Keratinocyte (primary cell): Measurements from ENCODE around the gene EVX2.

ENCODE experiments used
- EZH2 ChIP-seq: IDR thresholded peaks from one replicate; pipeline ENCODE4 v1.6.1; 2012; ENCODE audit warnings: inconsistent platforms, mild to moderate bottlenecking, low read length, moderate library complexity
- TF ChIP-seq, protein P1 (sequence below), 3 experiments: IDR thresholded peaks in 1 of 3; conservative IDR thresholded peaks in 1 of 3; optimal IDR thresholded peaks in 1 of 3; 2 replicates in 2 of 3; 3 replicates in 1 of 3; pipeline versions ENCODE3 to v1.5.1; 2011; ENCODE audit warnings: low read length in 3 of 3, mild to moderate bottlenecking in 3 of 3, moderate library complexity in 2 of 3, control low read depth in 1 of 3, inconsistent platforms in 1 of 3; ENCODE audit not compliant: insufficient read depth in 2 of 3; ENCODE audit errors: extremely low read depth in 1 of 3

DNA sequence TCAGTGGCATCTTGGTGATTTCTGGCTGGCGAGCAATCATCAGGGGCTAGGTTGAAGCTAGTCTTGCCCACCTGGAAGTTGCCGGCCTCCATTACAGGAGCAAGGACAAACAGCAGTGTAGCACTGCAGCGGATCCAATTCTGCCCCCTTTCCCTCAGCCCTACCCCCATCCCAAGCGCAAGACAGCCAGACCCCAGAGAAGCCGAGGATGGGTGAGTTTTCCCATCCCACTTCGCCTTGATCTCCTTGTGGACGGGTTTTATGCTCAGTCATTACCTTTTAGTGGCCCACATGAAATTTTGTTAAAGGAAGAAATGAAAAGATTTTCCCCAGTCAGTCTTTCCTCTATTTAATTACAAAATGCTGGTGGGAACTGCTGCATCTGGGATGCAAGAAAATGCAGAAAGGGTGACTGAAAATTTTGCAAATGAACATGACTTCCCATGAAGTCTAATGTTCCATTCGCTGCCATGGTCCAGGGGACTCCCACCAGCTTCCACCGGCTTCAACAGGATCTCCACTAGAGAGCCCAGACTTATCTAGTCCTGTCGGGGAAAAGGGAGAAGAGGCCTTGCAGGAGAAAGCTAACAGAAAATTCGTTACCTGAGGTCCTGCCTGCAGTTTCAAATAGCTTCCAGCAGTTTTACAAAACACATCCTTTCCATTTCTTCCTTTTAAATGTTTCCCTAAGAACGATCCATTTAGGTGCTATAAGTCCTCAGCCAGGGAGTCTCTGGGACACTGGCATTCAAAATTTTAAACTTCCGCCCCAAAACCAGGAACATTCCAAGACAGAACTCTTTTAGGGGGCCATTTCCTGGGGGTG lies 36.8 kb upstream of the EVX2 start:
- TF ChIP-seq, protein P1, sequence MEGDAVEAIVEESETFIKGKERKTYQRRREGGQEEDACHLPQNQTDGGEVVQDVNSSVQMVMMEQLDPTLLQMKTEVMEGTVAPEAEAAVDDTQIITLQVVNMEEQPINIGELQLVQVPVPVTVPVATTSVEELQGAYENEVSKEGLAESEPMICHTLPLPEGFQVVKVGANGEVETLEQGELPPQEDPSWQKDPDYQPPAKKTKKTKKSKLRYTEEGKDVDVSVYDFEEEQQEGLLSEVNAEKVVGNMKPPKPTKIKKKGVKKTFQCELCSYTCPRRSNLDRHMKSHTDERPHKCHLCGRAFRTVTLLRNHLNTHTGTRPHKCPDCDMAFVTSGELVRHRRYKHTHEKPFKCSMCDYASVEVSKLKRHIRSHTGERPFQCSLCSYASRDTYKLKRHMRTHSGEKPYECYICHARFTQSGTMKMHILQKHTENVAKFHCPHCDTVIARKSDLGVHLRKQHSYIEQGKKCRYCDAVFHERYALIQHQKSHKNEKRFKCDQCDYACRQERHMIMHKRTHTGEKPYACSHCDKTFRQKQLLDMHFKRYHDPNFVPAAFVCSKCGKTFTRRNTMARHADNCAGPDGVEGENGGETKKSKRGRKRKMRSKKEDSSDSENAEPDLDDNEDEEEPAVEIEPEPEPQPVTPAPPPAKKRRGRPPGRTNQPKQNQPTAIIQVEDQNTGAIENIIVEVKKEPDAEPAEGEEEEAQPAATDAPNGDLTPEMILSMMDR (optimal IDR thresholded peaks at IDR 0.05 in 1 of 3, IDR thresholded peaks at IDR 0.05 in 1 of 3, conservative IDR thresholded peaks at IDR 0.05 in 1 of 3; ENCODE audit: extremely low read depth in 1 of 3, insufficient read depth in 2 of 3, low read length in 3 of 3) = no peak
- no peak for TF ChIP-seq EZH2
